Skeletal muscle tissue (tissue), 4 donors: Measurements from ENCODE around the gene SNX9. TPM values are rescaled to one million over a fixed set of nuclear protein-coding genes. Genes with fewer than 3 reads are reported as not detected.

Experiments used
- H3K27ac ChIP-seq: one replicate; pipeline ENCODE4 v1.7.0; 2013; ENCODE audit warnings: mild to moderate bottlenecking, low read depth, low read length, inconsistent platforms
- H3K27me3 ChIP-seq, 3 donors: one replicate each; pipeline ENCODE4 v1.7.0; 2013; ENCODE audit warnings: low read length in 3 of 3; ENCODE audit not compliant: control insufficient read depth in 3 of 3, insufficient read depth in 3 of 3
- H3K36me3 ChIP-seq, 3 donors: one replicate each; pipeline ENCODE4 v1.7.0; 2013; ENCODE audit warnings: low read length in 3 of 3; ENCODE audit not compliant: control insufficient read depth in 3 of 3, insufficient read depth in 3 of 3
- H3K4me1 ChIP-seq, 3 donors: one replicate each; pipeline ENCODE4 v1.7.0; 2013; ENCODE audit warnings: low read length in 3 of 3, mild to moderate bottlenecking in 3 of 3; ENCODE audit not compliant: control insufficient read depth in 3 of 3, insufficient read depth in 3 of 3
- H3K4me3 ChIP-seq, 3 donors: one replicate each; pipeline ENCODE4 v1.7.0; 2013; ENCODE audit warnings: low read length in 3 of 3
- H3K9ac ChIP-seq, 3 donors: one replicate each; pipeline ENCODE4 v1.7.0; 2013; ENCODE audit warnings: low read length in 3 of 3, mild to moderate bottlenecking in 3 of 3, moderate library complexity in 2 of 3, low read depth in 1 of 3
- H3K9me3 ChIP-seq, 3 donors: one replicate each; pipeline ENCODE4 v1.7.0; 2013; ENCODE audit warnings: low read length in 3 of 3; ENCODE audit not compliant: control insufficient read depth in 3 of 3
- total RNA-seq: library from RNA; depleted of rRNA; stranded (reverse); fragments of >200 nt; gene quantifications from one replicate; pipeline ENCODE4 v1.2.3, GENCODE V29; 2014
- donor health status: Osteomylitis.

SNX9 gene
- total RNA-seq, 1 donor from 2014 or later: 19.3 TPM

DNA sequence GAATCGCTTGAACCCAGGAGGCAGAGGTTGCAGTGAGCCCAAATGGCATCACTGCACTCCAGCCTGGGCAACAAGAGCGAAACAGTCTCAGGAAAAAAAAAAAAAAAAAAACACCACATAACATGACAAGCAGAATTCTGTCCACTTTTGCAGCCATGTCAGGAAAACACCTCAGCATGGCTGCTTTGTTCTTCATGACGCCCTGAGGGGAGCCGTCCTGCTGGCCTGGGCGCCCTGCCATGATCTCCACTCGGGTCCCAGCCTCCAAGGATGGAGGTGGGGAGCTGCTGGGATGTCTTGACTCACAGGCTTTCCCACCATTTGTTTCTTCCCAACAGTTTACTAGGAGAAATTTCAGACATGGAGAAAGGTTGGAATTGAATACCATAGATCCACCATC is 42.2 kb downstream of the SNX9 start:
- Histone ChIP-seq H3K4me3 (no peak overlapping the region), H3K27me3 (no peaks in the 10 kb centered on the region), H3K27ac (no peak overlapping the region), H3K4me1 (peaks cover 6 to 14% (median 9%) of the 10 kb centered on the region in 3 donors), H3K9ac (no peak overlapping the region), H3K36me3 (peaks cover 10 to 16% (median 14%) of the 10 kb centered on the region in 3 donors), H3K9me3 (no peaks in the 10 kb centered on the region)

DNA sequence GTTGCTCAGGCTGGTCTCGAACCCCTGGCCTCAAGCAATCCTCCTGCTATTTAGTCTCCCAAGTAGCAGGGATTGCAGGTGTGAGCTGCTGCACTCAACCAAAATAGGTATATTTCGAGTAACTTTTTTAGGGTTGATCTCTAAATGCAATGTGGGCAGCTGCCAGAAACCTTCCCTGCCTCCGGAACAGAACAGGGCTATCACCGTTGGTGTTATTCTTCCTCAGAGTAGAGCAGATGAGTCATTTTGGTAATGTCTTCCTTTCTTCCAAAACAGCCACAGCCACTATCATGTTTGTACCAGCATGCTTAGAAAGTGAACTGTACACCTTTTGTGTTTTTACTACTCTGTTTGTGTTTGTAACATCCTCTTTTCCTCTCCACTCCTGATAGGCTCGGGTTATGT is 44.1 kb downstream of the SNX9 start:
- Histone ChIP-seq H3K27ac (no peak overlapping the region), H3K4me1 (peaks cover 6 to 11% (median 9%) of the 10 kb centered on the region in 3 donors), H3K27me3 (no peaks in the 10 kb centered on the region), H3K36me3 (peaks cover 15 to 22% (median 20%) of the 10 kb centered on the region in 3 donors), H3K4me3 (no peak overlapping the region), H3K9ac (no peak overlapping the region), H3K9me3 (no peaks in the 10 kb centered on the region)

DNA sequence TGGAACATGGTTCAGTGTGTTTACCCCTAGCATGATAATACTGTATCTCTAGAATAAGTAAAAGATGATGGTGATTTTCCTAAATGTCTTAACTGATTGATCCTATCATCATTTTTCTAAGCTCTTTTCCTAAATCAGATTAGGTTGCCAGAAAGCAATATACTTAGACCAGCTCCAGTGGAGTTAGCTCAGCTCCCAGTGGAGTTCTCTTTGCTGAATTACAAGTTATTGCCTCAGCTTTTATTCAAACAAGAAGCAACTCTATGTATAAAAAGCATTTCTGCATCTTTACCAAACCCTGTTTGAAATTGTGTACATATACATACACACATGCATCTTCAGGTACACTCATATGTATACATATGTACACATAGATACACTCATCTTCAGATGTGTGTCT is 44.9 kb downstream of the SNX9 start:
- Histone ChIP-seq H3K4me1 (peaks cover 6 to 9% (median 8%) of the 10 kb centered on the region in 3 donors), H3K9me3 (no peaks in the 10 kb centered on the region), H3K27ac (no peak overlapping the region), H3K9ac (no peak overlapping the region), H3K4me3 (no peak overlapping the region), H3K27me3 (no peaks in the 10 kb centered on the region), H3K36me3 (peaks cover 17 to 25% (median 23%) of the 10 kb centered on the region in 3 donors)

DNA sequence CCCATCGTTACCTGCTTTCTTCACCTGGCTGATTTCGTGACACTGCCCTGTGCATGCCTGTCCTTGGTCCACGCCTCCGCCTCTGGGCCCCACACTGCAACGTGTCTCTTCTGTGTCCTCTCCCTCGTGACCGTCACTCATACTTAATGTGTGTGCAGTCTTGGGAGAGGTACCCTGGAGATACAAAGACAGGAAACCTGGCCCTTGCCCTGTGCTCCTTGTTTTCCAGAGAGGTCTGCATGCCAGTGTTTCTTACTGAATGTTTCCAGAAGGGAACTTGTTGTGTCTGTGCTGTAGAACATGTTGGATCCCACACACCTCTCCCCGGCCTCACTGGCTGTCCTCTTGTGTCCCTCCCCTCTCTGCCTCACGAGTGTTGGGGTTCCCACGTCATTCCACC is 45.8 kb downstream of the SNX9 start:
- Histone ChIP-seq H3K4me3 (no peak overlapping the region), H3K9ac (no peak overlapping the region), H3K4me1 (peaks cover 6 to 9% (median 7%) of the 10 kb centered on the region in 3 donors), H3K9me3 (no peaks in the 10 kb centered on the region), H3K27ac (no peak overlapping the region), H3K36me3 (peaks cover 19 to 25% (median 23%) of the 10 kb centered on the region in 3 donors), H3K27me3 (no peaks in the 10 kb centered on the region)

DNA sequence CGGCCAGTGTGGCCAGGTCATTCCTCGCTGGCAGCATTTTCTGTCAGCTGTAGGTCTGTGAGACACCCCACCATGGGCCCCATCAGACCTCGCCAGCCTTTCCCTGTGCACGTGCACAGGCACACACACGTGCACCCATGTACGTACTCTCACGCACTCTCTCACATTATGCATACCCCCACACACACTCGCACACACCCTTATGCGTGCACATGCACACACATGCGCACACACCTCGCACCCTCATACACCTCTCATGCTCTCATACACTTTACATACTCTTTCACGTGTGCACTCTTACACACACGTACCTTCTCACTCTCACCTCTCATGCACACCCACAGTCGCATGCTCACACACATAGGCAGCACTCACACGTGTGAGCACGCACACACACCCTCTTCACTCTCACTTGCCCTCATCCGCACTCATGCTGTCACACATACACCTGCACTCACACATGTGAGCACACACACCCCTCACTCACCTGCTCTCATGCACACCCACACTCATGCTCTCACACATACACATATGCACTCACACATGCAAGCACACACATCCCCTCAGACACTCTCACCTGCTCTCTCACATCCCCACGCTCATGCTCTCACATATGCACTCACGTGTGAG is 46.7 kb downstream of the SNX9 start:
- Histone ChIP-seq H3K27ac (no peak overlapping the region), H3K4me1 (peaks cover 3 to 9% (median 6%) of the 10 kb centered on the region in 3 donors), H3K36me3 (peaks cover 20 to 25% (median 23%) of the 10 kb centered on the region in 3 donors)

DNA sequence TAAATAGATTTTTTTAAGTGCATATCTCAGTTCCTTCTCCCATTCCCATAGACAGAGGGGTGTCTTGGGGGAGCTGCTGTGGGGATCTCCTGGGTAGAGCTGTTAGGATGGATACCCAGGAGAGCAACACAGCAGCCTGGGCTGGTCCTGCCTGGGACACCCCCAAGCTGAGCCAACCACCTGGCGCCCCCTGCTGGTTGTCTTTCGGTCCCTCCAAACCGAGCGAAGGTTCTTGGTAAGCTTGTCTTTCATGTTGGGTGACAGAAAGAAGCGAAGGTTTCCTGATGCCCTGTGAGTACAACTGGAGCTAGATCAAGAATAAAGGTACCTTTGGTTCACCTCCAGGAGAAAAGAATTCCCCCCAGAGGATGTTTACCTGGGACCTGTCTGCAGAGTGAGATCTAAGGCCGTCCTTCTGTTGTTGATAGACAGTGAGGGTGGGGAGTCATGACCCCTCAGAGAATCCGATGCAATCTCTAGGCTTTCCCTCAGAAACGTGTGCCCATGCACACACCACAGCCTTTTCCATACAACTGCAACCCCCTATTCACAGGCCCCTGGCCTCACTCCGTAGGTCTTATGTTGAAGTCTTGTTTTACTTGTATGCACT is 50.8 kb downstream of the SNX9 start:
- peaks cover 32 to 40% (median 35%) of the 10 kb centered on the region in 3 donors for H3K36me3 ChIP-seq
- no peaks in the 10 kb centered on the region for H3K9me3 ChIP-seq
- H3K27ac ChIP-seq: no peak overlapping the region
- no peaks in the 10 kb centered on the region for H3K27me3 ChIP-seq
- H3K4me3 ChIP-seq: no peak overlapping the region
- peaks cover 0 to 4% (median 3%) of the 10 kb centered on the region in 3 donors for H3K4me1 ChIP-seq
- no peak overlapping the region for H3K9ac ChIP-seq

More for the DNA sequence above, 46.7 kb downstream of the SNX9 start:
- no peak overlapping the region for H3K9ac ChIP-seq
- no peaks in the 10 kb centered on the region for H3K27me3 ChIP-seq
- peak overlapping the region in 1 of 3 donors; percentile 6 for H3K4me3 ChIP-seq
- H3K9me3 ChIP-seq: no peaks in the 10 kb centered on the region

DNA sequence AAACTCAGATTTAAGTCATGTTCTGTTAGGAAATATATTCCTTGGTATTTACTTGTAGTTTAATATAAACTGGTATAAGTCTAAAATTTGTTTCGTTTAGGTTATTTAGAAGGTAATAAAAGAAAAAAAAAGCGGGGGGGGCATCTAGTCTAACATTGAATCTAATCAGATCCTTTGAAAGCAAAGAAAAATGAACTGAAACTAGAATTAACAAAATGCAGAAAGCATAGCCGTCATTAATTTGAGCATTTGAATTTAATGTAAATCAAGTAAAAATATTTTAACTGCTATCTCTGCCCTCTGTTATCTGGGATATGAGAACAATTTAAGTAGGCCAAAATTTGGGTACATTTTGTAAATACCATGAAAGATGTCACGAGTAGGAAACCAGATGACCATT is 54.1 kb downstream of the SNX9 start:
- peaks cover 17 to 31% (median 23%) of the 10 kb centered on the region in 3 donors for H3K36me3 ChIP-seq
- no peaks in the 10 kb centered on the region for H3K9me3 ChIP-seq
- no peak overlapping the region for H3K27ac ChIP-seq
- H3K27me3 ChIP-seq: no peaks in the 10 kb centered on the region
- H3K4me3 ChIP-seq: no peak overlapping the region
- no peak overlapping the region for H3K9ac ChIP-seq
- no peaks in the 10 kb centered on the region for H3K4me1 ChIP-seq

DNA sequence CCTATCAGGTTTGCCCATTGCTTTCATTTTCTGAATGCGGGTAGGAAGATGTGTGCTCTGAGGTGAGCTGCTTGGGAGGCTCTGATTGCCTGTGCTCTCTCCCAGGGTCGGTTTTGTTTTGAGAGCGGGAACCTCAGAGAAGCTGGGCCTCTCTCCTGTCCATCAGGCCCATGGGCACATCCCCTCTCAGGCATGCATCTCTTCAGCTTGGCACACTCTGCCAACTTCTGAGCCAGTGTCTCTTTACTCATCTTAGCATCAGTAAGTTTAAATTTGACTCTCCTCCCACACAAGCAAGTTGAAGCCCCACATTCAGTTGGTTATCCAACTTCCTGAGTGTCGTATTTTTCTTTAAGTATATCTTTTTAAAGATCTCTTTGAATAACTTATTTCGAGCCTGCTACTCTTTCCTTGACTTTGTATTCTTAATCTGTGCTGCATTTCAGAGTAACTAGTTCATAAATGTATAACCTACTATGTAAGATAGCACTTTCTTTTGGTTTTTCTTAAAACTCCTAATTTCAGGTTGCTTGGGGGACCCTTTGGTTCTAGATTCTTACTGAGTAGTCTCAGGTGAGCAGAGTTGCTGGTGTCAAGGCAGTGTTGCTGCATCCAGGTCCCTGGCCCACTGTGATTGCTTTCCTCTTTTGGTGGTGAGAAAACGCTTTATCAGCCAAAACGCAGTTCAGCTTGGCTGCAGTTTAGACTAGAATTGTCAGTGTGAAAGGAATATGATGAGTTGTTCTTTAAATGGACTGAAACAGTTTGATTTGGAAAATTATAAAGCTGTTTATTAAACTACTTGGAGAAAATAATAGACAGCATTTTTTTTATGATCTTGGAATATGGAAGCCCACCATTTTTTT is 54.8 kb downstream of the SNX9 start:
- no peaks in the 10 kb centered on the region for H3K27me3 ChIP-seq

DNA sequence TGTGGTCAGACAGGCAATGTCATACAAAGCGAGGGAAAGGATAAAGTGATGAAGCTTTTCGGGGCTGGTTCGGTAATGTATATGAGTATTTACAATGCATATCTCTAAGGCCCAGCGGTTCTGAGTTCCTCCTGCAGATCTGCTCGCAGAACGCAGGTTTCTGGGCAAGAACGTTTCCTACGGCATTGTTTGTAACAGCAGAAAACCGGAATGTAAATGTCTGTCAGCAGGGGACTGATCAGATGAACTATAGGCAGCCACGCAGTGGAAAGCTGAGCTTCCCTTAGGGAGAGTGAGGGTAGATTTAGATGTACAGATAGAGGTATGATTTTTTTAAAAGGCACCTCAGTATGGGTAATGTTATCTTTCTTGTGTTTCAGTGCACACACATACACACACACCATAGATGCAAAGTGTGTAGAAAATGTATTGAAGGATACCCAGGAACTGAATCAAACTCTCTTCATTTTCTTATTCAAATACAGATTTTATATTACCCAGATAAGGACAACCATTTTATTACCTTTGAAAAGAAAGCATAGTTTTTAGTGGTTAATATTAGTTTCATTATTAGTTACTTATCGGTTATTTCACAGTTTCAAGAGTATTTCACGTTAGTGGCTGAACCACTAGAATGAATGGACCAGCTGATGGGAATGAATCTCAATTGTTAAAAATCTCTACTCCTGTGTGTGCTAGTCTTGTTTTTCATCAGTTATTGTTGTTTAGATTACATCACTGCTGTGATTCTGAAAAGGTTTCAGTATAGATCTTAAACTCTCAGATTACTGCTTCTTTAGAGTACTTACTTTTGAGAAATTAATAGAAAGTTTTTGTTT is 56.2 kb downstream of the SNX9 start:
- no peak overlapping the region for H3K9ac ChIP-seq
- H3K4me1 ChIP-seq: no peaks in the 10 kb centered on the region
- H3K27me3 ChIP-seq: no peaks in the 10 kb centered on the region
- H3K36me3 ChIP-seq: peaks cover 13 to 36% (median 25%) of the 10 kb centered on the region in 3 donors
- no peak overlapping the region for H3K4me3 ChIP-seq
- H3K9me3 ChIP-seq: no peaks in the 10 kb centered on the region
- H3K27ac ChIP-seq: no peak overlapping the region

More for the DNA sequence above, 54.8 kb downstream of the SNX9 start:
- H3K36me3 ChIP-seq: peaks cover 15 to 31% (median 21%) of the 10 kb centered on the region in 3 donors
- H3K4me3 ChIP-seq: no peak overlapping the region
- no peaks in the 10 kb centered on the region for H3K9me3 ChIP-seq
- no peak overlapping the region for H3K27ac ChIP-seq
- H3K4me1 ChIP-seq: no peaks in the 10 kb centered on the region
- no peak overlapping the region for H3K9ac ChIP-seq
